ENCODE results near the gene MAP3K13.
A peak's percentile ranks its signal among the peaks of the same experiment; 100 is the strongest.

MAP3K13 gene

GRCh38 chr3:185490241-185490640, 127.3 kb downstream of the MAP3K13 start:
- DNase-seq (ENCODE audit: low read depth) = no peak
- H3K4me3 ChIP-seq (ENCODE audit: low read depth, low read length) = no peak overlapping the region

GRCh38 chr3:185498503-185499396, 135.8 kb downstream of the MAP3K13 start, which contains the start of gene TMEM41A:
Gene TMEM41A (minus strand): TSS chr3:185499035. CDS start chr3:185498961, 74 bp downstream.
- peak; percentile 67 for DNase-seq (ENCODE audit: low read depth)
- peak within 1 kb of the TSS; percentile 80 for H3K4me3 ChIP-seq (ENCODE audit: low read depth, low read length)

GRCh38 chr3:185502987-185503386, 140.1 kb downstream of the MAP3K13 start:
- DNase-seq (ENCODE audit: low read depth) = no peak
- no peak overlapping the region for H3K4me3 ChIP-seq (ENCODE audit: low read depth, low read length)

- no peak for DNase-seq (ENCODE audit: low read depth)
- no peak overlapping the region for H3K4me3 ChIP-seq (ENCODE audit: low read depth, low read length)
Observed at GRCh38 chr3:185503521-185503920, 140.6 kb downstream of the MAP3K13 start.

GRCh38 chr3:185504636-185505035, 141.7 kb downstream of the MAP3K13 start:
- DNase-seq (ENCODE audit: low read depth) = no peak
- no peak overlapping the region for H3K4me3 ChIP-seq (ENCODE audit: low read depth, low read length)

- DNase-seq (ENCODE audit: low read depth) = no peak
- no peak overlapping the region for H3K4me3 ChIP-seq (ENCODE audit: low read depth, low read length)
Observed at GRCh38 chr3:185507883-185508282, 144.9 kb downstream of the MAP3K13 start.

- no peak overlapping the region for H3K4me3 ChIP-seq (ENCODE audit: low read depth, low read length)
- DNase-seq (ENCODE audit: low read depth) = no peak
Observed at GRCh38 chr3:185508335-185508991, 145.5 kb downstream of the MAP3K13 start.

GRCh38 chr3:185511711-185512110, 148.8 kb downstream of the MAP3K13 start:
- H3K4me3 ChIP-seq (ENCODE audit: low read depth, low read length) = no peak overlapping the region
- no peak for DNase-seq (ENCODE audit: low read depth)

- no peak overlapping the region for H3K4me3 ChIP-seq (ENCODE audit: low read depth, low read length)
- no peak for DNase-seq (ENCODE audit: low read depth)
Observed at GRCh38 chr3:185517387-185518130, 154.6 kb downstream of the MAP3K13 start.

- no peak overlapping the region for H3K4me3 ChIP-seq (ENCODE audit: low read depth, low read length)
Observed at GRCh38 chr3:185519021-185519420, 156.1 kb downstream of the MAP3K13 start.

GRCh38 chr3:185521349-185522138, 158.6 kb downstream of the MAP3K13 start:
- no peak overlapping the region for H3K4me3 ChIP-seq (ENCODE audit: low read depth, low read length)
- no peak for DNase-seq (ENCODE audit: low read depth)

More at GRCh38 chr3:185519021-185519420, 156.1 kb downstream of the MAP3K13 start:
- DNase-seq (ENCODE audit: low read depth) = no peak

- DNase-seq (ENCODE audit: low read depth) = no peak
Observed at GRCh38 chr3:185526349-185526951, 163.5 kb downstream of the MAP3K13 start.

GRCh38 chr3:185527364-185527763, 164.4 kb downstream of the MAP3K13 start:
- DNase-seq (ENCODE audit: low read depth) = no peak
- H3K4me3 ChIP-seq (ENCODE audit: low read depth, low read length) = no peak overlapping the region

More at GRCh38 chr3:185526349-185526951, 163.5 kb downstream of the MAP3K13 start:
- no peak overlapping the region for H3K4me3 ChIP-seq (ENCODE audit: low read depth, low read length)

- no peak for DNase-seq (ENCODE audit: low read depth)
- no peak overlapping the region for H3K4me3 ChIP-seq (ENCODE audit: low read depth, low read length)
Observed at GRCh38 chr3:185528532-185528931, 165.6 kb downstream of the MAP3K13 start.

GRCh38 chr3:185530856-185531255, 167.9 kb downstream of the MAP3K13 start:
- no peak for DNase-seq (ENCODE audit: low read depth)

GRCh38 chr3:185532901-185533300, 170.0 kb downstream of the MAP3K13 start:
- no peak overlapping the region for H3K4me3 ChIP-seq (ENCODE audit: low read depth, low read length)

More at GRCh38 chr3:185530856-185531255, 167.9 kb downstream of the MAP3K13 start:
- H3K4me3 ChIP-seq (ENCODE audit: low read depth, low read length) = no peak overlapping the region

GRCh38 chr3:185534511-185534910, 171.6 kb downstream of the MAP3K13 start:
- DNase-seq (ENCODE audit: low read depth) = no peak
- H3K4me3 ChIP-seq (ENCODE audit: low read depth, low read length) = no peak overlapping the region

More at GRCh38 chr3:185532901-185533300, 170.0 kb downstream of the MAP3K13 start:
- no peak for DNase-seq (ENCODE audit: low read depth)

- DNase-seq (ENCODE audit: low read depth) = peak; percentile 79
- no peak overlapping the region for H3K4me3 ChIP-seq (ENCODE audit: low read depth, low read length)
Observed at GRCh38 chr3:185537369-185537970, 174.5 kb downstream of the MAP3K13 start.

Measured in skeletal muscle cell (primary cell).